OCI-LY3 (cell line): ENCODE data around the gene SMIM29.

Experiments
- CTCF ChIP-seq: fragments of 200-600, 300-600 bp; sonication (generic); IDR thresholded peaks from 2 replicates; pipeline ENCODE4 v1.5.1; 2014; ENCODE audit warnings: antibody characterized with exemption, low read length, low read depth
- EZH2phosphoT487 ChIP-seq: fragments of 200-600 bp; shearing (Covaris generic); IDR thresholded peaks from 2 replicates; pipeline ENCODE4 v1.6.1; 2018; ENCODE audit warnings: antibody characterized with exemption, mixed run types, low read depth

GRCh38 chr6:34243131-34243771 lies 5.6 kb downstream of the SMIM29 start:
- TF ChIP-seq CTCF (no peak), EZH2phosphoT487 (no peak)
